GM19035 (cell line): ENCODE measurements around the gene APBB2.
"Not testable (repeated sequence)": the region's sequence is repeated elsewhere in the genome, so short reads cannot be mapped to it uniquely, and the experiment has no call there.

Source experiments
- ATAC-seq: cut with Tn5 transposase; IDR thresholded peaks from one replicate; pipeline ENCODE4 v1.9.1; 2021; ENCODE audit not compliant: unreplicated experiment

The APBB2 gene

DNA sequence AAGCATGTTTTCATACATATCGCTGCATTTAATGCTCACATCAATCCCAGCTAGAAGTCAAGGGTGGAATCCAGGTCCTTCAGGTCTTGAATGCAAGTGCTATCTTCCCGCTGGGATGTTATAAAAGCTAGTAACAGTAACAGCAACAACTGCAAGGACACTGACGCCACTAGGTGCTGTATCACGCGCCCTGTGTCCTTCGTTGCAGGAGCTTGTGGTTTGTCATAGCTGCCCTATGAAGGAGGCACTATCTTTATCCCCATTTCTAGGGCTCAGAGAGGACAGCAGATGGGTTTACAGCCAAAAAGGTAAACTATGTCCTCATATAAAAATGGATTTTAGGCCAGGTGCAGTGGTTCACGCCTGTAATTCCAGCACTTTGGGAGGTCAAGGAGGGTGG, 261.7 kb downstream of the APBB2 start:
- ATAC-seq = no peak

DNA sequence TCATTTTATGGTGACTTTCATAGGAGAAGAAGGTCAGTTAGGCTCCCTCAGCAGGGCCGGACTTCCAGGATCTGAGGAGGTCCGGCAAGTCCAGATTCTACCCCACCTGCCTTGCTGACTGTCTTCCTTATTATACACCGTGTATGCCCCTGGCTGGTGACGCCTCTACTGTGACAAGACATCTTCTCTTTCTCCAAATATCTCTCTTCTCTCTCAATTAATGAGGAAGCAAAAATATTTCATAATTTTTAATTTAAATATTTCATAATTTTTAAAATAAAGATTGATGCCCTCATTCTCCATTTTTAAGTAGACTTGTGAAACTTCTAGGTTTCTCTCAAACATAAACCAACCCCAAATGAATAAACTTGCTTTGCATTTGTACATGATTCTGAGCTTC, 262.1 kb downstream of the APBB2 start:
- no peak for ATAC-seq

DNA sequence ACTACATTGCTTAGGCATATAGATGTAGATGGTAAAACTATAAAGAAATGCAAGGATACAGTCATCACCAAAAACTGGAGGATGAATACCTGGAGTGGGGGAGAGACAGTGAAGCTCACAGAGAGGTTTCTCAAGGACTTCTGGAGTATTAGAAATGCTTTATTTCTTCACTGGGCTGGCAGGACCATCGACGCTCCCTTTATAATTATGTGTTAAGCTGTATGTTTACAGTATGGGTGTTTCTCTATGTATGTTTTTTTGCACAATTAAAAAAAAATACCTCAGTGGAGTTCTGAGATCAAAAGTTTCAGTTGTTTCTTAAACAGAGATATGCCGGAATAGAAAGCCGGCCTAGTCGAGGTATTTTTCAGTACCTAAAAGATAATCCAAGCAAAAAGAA, 263.3 kb downstream of the APBB2 start:
- no peak for ATAC-seq

DNA sequence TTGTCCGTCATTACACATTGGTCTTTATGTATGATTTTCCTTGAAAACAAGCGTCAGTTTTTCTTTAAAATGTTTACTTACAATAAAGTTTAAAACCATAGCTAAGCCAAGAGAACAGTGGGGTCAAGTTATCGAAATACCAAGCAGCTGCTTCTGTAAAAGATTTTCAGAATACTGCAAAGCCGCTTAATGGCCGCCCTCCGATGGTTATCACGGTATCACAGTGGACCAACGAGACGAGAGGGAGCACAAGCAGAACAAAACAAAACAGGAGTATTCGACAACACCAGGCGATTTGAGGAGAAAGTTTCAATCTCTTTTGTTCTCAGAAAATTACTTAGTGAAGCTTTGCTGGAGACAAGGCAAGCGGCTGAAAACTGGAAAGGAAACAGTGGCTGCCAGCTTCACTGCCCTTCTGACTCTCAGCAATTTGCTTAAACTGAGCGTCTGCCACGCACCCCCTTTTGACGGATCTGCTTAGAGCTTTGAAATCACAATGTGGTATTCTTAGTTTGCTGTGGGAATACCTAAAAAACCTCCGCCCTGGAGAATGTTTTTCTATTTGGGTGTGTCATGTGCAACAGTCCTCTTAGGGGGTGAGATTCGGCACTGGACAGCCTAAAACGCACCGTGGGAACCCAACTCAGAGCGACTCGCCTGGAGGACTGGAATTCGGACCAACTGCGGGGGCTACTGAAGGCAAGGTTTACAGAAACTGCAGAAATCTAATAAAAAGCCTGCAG, 264.8 kb downstream of the APBB2 start:
- ATAC-seq = no peak

DNA sequence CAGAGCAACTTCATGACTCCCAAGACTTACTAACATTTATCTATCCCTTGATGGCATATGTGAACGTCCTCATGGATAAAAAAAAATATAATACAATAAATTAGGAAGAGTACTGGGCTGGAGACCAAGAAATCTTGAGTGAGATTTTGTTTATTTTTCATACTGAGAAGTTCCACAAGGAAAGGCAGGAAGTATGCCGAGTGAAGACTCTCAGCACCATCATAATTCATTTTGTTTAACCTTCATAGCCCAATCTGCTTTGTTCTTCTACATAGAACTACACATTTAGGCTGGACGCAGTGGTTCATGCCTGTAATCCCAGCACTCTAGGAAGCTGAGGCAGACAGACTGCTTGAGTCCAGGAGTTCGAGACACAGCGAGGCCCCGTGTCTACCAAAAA, 266.3 kb downstream of the APBB2 start:
- no peak for ATAC-seq

DNA sequence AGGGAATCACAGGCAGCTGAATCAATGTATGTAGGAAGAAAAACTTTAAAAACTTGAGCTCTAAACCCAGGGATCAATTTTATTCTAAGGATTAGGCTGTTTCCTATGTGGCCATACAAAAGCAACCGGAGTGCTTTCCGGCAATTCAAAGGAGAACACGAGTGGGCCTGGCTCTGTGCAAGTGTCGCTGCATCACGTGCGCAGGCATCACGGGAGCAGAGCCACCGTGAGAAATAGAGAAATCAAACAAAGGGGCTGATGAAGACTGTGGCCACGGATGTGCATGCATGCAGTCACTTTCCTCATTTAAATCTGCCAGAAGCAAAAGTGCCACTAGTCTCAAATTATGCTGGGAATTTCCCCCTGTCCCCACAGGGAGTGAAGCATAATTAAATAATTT, 267.7 kb downstream of the APBB2 start:
- no peak for ATAC-seq

DNA sequence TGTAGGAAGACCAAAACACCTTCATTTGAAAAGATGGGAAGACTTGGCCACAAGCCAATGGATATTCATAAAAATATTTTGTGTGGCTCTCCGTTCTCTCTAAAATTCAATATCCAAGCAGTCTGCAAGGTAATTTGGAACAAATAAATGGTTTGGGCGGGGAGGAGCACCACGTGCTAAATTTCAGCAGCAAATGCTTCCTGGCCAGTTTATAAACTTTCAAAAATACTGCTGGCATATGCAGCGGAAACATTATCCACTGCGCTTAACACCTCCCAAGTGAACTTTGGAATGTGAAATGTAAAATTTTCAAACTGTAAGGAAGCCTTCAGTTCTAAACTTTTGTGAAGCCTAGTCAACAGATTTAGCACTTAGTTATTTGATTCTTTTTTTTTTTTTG, 273.6 kb downstream of the APBB2 start:
- no peak for ATAC-seq

DNA sequence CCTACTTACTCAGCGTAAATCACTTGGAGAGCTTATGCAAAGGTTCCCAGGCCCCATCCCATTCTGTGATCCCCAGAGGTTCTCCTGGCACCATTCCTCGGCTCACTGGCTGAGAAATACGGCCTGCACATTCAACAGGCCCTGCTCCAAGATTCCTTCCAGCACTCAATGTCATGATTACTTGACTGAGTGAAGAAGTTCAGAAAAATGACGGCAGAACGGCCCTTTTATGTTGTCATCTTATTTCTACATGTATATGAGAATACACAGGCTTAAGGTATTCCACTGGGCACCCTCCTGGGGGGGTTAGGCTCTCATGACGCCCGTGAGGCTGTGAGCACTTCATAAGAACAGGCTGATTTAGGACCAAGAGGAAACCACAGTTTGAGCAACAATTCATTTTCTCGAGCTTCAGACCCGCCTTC, 274.0 kb downstream of the APBB2 start:
- ATAC-seq = no peak

DNA sequence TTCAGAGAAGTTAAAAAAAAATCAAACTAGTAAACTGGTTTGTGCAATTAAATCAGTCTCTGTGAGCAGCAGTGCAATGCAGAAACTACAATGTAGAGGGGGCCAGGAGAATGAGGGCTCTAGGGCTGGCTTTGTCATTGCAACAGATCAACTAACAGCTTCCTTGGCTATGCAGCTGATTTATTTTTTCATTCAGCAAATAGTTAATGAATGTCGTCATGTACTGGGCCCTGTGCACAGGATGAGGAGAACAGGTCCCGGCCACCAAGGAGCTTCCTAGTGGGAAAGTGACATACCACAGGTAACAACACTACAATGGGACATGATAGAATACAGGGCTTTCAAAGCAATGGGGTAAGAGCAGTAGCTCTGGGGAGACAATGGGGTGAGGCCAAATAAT, 274.5 kb downstream of the APBB2 start:
- ATAC-seq = no peak

DNA sequence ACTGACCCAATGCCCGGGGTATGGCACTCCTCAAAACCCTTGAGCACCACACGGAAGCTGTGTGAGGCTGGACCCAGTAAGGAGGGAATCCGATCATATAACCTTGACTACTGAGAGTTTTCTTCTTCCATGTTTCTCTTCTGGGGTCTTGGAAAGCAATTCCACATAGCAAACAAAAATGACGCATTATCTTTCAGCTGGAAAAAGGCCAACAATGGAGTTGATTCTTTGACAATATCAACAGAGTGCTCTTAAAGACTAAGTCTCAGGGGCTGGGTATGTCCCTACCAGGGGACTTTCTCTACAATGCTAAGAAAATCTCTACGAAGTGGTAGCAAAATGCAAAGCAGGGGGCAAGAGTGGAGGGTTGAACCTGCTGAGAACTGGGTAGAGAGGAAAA, 276.0 kb downstream of the APBB2 start:
- no peak for ATAC-seq

DNA sequence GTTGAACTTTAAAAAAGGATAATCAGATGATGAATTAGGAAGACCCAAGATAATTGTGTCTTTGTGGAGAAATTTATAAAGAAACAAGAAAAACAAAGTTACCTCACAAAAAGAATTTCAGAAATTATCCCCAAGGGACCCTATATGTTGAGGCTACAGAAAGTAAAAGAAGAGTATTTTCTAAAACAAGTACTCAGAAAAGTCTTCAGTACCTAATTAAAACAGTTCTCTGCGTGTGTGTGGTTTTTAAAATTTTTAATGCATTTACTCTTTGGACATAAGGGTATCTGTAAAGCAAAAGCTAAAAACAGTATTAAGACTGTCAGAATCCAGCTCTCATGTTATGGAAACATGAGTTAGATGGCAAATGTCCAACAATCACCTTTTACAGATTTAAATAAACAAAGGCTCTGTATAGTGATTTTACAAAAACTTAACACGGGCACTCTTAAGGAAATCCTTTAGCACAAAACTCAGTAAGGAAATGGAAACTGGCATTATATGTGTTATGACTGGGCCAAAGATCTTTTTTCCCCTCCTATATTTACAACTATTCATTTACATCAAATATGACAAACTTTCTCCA, 277.1 kb downstream of the APBB2 start:
- ATAC-seq = no peak

DNA sequence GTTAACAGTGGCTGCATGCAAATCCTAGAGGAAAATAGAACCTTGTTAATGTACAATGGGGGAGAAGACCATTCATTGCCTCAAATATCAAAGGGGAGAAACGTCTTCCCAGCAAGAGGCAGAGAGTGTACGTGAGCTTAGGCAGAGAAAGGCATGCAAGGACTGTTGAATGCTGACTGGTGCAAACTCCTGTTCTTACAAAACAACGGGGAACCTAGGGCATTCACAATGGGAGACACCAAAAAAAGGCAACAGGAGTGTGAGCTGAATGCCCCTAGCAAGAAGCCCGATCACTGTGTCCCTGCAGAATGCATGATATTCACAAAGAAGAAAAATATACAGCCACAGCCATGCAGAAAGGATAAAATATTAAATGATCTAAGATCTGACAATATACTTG, 279.7 kb downstream of the APBB2 start:
- ATAC-seq = no peak

DNA sequence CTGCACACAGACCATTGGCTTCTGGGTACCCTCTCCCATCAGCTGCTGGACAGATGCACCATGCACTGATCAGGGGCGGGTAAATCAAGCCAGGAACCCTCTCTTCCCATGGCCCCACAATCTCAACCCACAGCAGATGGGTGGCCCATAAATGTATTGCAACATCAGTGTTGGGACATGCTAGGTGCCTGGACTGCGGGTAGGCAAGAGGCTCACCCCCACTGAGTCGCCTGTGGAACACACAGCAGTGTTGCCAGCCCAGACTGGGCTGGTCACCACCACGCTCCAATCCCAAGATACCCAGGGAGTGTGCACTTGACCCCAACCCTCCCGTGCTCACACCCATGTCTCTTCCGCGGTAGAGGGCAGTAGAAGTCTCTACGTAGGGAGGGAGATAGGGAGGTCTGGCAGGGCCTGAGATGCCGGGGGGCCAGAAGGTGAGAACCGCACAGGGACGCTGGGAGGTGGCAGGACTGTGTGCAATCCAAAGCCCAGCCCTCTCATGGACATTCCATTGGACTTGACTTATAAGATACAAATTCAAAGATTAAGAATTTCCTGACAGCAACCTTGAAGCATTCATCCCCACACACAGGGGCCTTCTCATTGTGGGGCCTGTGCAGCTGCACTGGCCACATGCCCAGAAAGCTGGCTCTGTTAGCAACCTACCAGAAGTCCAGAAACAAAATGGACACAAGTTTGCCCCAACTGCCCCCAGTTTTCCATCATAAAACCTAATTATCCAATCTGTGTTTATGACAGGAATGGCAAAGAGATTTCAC, 280.9 kb downstream of the APBB2 start:
- no peak for ATAC-seq

DNA sequence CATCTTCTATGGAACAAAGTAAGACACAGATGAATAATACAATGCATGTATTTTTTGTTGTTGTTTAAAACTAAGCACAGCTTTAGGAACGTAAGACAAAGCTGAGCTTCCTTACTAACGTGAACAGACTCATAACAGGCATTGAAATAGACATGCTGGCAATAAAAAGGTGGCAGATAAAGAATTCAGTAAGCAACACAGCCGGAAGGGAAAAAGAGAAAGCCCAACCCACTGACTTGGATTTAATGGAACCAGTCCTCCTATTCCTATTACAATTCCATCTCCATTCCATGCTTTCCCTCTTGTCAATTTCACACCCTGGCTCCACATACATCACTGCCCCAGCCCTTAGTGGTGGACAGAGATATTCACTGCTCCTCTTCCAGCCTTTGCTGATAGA, 282.5 kb downstream of the APBB2 start:
- no peak for ATAC-seq

DNA sequence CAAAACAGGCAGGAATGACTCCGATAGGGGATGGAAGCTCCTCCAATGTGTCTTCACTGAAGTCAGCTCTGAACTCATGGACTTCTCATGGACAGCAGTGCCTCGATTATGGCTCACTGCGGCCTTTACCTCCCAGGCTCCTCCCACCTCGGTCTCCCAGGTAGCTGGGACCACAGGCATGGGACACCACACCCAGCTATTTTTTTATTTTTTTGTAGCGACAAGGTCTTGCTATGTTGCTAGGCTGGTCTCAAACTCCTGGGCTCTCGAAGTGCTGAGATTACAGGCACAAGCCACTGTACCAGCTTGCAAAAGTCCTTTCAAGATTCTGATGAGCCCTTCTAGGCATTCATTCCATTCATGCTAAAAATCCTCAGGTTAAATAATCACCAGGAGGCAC, 283.1 kb downstream of the APBB2 start:
- no peak for ATAC-seq

DNA sequence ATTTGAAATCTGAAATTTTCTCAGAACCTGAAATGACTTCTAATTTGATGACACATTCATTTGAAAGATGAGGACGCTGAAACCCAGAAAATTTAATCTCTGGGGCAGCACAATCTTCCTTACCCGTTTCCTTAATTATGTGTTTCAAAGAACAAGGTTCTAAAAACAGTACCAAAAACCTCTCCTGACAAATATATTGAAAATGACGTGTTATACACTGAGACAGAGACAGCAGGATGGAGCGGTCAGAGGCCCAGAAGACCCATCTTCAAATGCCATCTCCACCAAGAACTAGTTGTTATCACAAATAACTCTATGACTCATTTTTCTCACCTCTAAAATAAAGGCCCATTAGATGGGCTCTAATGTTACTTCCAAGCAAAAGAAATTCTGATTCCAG, 287.3 kb downstream of the APBB2 start:
- ATAC-seq = no peak

DNA sequence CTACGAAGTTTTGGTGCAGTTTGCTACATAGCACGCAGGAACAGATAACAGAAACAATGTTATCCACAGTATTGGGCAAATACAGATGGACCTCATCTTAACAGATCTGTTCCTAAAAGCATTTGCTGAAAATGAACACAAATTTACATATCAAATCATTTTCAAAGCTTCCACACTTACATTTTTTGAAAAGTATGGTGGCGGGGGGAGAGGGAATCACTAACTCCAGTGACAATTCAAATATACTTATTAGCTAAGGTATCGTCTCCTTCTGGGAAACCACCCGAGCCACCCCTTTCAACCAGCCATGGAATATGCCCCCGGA, 289.6 kb downstream of the APBB2 start:
- no peak for ATAC-seq

DNA sequence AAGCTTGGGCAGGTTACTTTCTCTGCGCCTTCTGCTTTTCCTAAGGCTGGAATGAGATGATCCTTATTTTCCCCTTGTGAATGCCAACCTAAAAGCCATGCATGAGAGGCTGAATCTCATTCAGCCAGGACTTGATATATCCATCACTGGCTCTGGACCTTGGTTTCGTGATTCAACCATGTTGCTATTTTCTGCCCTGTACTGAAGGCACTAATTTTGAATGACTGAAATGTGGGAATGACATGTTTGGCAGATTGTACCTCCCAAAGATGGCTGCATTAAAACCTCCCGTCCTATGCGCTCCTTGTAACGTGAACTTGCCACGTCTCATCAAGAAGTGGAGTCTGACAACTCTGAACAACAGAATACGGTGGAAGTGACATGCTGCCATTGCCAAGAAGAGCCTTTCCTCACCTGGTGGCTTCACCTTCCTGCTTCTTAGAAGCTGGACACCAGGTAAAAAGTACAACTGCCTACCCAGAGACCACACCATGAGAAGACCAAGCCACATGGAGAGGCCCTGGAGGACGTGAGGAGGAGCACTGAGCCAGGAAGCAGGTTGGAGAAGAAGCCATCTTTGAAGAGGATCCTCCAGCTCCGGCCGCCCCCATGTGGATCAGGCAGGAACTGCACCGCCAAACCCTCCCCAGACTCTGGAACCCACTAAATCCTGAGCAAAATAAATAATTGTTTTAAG, 290.1 kb downstream of the APBB2 start:
- peak; percentile 77 for ATAC-seq

DNA sequence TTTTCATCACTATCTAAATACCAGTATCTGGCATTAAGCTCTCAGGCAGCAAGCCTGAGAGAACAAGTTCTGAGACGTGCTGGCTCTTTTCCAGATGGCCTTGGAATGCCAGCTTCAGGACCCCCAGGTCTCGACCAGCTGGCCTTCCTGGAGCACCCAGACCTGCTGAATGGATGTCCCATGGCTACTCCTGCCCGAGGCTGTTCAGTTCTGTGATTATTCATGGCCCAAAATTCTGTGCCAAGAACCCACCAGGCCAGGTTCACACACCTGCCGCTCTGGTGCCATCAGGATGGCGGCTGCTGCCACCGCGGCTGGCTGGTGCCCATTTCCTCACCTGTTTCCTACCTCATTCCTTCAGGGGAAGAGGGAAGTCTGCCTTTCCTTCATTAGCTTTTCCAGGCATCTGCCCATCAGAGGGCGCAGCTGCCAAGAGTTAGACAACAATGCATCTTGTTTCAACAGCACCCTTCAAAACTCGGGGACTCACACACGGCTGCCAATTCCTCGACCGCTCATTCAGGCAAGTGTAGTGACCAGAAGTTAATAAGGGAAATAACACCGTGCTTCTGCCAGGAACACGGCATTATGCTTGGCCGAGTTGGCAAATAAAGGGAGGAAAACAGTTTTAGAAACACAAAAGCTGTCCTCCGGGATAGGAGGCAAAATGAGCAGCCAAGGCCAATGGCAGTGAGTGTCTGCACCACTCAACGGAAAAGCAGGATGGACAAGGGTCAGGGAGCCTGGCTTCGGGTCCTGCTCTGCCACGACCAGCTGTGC, 290.8 kb downstream of the APBB2 start:
- ATAC-seq = no peak

DNA sequence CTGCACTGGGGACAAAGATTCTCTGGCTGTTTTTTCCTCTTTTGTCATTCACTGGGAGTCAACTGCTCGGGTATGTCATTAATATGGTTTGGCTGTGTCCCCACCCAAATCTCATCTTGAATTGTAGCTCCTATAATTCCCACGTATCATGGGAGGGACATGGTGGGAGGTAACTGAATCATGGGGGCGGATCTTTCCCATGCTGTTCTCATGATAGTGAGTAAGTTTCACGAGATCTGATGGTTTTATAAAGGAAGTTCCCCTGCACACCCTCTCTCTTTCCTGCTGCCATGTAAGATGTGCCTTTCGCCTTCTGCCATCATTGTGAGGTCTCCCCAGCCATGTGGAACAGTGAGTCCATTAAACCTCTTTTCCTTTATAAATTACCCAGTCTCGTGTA, 294.4 kb downstream of the APBB2 start:
- ATAC-seq = not testable (repeated sequence)

DNA sequence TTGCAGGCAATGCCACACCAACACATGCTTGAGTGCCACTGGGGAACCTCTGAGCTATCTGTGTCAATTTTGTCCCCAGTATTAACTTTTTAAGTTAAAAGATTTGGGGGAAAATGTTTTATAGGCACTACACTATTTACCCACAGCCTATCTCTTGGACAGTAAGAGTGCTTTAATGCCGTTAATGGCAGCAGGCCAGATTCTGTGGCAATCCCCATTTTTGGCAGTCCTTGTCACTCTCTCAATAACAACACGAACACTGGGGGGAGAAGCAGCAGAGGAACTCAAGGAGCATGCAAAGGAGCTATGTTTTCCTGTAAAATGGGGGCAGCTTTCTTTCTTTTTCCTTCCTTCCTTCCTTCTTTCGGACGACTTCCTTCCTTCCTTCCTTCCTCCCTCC, 296.0 kb downstream of the APBB2 start:
- ATAC-seq = no peak
